Gastrocnemius medialis (tissue), 4 donors: ENCODE measurements around the gene CD300C.

Experiments used
- POLR2A ChIP-seq, 2 donors: fragments of 450-650 bp; IDR thresholded peaks; one replicate each; pipeline ENCODE4 v1.6.1; 2017; ENCODE audit warnings: antibody characterized with exemption in 2 of 2, mild to moderate bottlenecking in 2 of 2, moderate library complexity in 2 of 2
- TF ChIP-seq, protein P1 (sequence below), 5 experiments: fragments of 450-650 bp in 3 of 5; fragments of 200-600 bp in 2 of 5; sonication (generic) in 2 of 5; IDR thresholded peaks in 4 of 5; conservative IDR thresholded peaks in 1 of 5; 1 replicate in 4 of 5; 2 replicates in 1 of 5; pipeline ENCODE4 v1.5.1; 2016 to 2019; ENCODE audit warnings: antibody characterized with exemption in 5 of 5, mild to moderate bottlenecking in 3 of 5, moderate library complexity in 3 of 5

DNA sequence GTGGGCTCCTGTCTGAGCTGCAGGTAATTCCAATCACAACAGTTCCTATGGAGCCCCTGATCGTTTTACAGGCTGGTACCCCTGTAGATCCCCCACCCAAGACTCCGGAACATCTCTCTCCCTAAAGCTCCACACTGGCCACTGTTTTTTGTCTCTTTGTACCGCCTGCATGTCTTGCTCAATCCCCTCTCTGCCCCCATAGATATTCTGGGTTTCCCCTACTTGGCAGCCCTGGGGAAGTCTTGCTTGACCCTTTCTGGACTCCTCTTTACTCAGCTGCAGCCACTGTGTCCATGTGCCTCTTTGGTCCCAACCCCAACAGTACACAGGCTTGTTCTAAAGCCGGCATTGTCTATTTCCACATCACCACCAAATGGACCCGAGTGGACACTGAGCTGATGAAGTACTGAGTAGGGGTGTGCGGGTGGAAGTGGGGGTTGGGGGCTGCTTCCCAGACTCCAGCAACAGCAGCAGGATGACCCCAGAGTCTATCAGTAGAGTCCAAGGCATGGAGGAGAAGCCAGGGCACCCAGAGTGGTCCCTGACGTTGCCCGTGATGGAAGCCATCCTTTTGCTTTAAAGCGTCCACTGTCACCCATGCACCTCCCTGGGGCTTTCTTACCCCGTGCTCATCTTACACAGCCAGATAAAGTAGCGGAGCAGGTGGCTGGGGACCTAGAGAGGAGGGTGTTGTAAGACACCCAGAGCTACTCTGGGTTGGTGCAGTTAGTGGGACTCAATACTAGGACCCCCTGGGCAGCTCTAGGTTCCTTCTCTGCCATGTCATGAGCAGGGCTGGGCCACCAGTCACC, 21.1 kb downstream of the CD300C start:
- TF ChIP-seq, protein P1, sequence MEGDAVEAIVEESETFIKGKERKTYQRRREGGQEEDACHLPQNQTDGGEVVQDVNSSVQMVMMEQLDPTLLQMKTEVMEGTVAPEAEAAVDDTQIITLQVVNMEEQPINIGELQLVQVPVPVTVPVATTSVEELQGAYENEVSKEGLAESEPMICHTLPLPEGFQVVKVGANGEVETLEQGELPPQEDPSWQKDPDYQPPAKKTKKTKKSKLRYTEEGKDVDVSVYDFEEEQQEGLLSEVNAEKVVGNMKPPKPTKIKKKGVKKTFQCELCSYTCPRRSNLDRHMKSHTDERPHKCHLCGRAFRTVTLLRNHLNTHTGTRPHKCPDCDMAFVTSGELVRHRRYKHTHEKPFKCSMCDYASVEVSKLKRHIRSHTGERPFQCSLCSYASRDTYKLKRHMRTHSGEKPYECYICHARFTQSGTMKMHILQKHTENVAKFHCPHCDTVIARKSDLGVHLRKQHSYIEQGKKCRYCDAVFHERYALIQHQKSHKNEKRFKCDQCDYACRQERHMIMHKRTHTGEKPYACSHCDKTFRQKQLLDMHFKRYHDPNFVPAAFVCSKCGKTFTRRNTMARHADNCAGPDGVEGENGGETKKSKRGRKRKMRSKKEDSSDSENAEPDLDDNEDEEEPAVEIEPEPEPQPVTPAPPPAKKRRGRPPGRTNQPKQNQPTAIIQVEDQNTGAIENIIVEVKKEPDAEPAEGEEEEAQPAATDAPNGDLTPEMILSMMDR (IDR thresholded peaks at IDR 0.05 in 4 of 5, conservative IDR thresholded peaks at IDR 0.05 in 1 of 5), result no peak
- TF ChIP-seq POLR2A (IDR thresholded peaks at IDR 0.05), result no peak
